SK-N-SH (cell line): Measurements from ENCODE around the gene SESN1. TPM values are rescaled to one million over a fixed set of nuclear protein-coding genes. Genes with fewer than 3 reads are reported as not detected.

Source experiments
- CTCF ChIA-PET: fragments of 300-600, 350-600 bp; formaldehyde crosslinking; extraction: SDS; loops from one replicate; lab custom pipeline; 2021; lab: Yijun Ruan, JAX
- POLR2A ChIA-PET: fragments of 350-600 bp; sonication (Branson Sonifier 250); formaldehyde crosslinking; extraction: SDS; loops from one replicate; lab custom pipeline; 2020; ENCODE audit warnings: antibody characterized with exemption, inconsistent platforms; lab: Yijun Ruan, JAX
- DNase-seq: peaks from one replicate; pipeline ENCODE4 v3.0.0; 2012
- H2AFZ ChIP-seq: fragments of 200-600 bp; sonication (generic); 2 replicates; pipeline ENCODE4 v1.8.1; 2016; ENCODE audit warnings: antibody characterized with exemption, mild to moderate bottlenecking, low read depth
- H3F3A ChIP-seq: fragments of 200-600 bp; sonication (generic); replicated peaks from 2 replicates; pipeline ENCODE3; 2016; ENCODE audit warnings: antibody characterized with exemption, mild to moderate bottlenecking; ENCODE audit not compliant: insufficient read depth
- H3K27ac ChIP-seq, 2 experiments: fragments of 200-500 bp in 1 of 2; fragments of 200-600 bp in 1 of 2; sonication (Bioruptor generic) in 1 of 2; sonication (generic), shearing (Covaris generic) in 1 of 2; 2 replicates each; pipeline versions ENCODE4 v1.5.1 to v1.6.1; 2014 to 2016; ENCODE audit warnings: low read depth in 2 of 2, inconsistent platforms in 1 of 2, low read length in 1 of 2, mild to moderate bottlenecking in 1 of 2, mixed read lengths in 1 of 2
- H3K27me3 ChIP-seq: fragments of 200-600 bp; sonication (generic), shearing (Covaris generic); 2 replicates; pipeline ENCODE4 v1.6.1; 2016; ENCODE audit warnings: mixed run types; ENCODE audit not compliant: insufficient read depth
- H3K36me3 ChIP-seq, 2 experiments: fragments of 200-500 bp in 1 of 2; fragments of 200-600 bp in 1 of 2; sonication (Bioruptor generic) in 1 of 2; sonication (generic) in 1 of 2; replicated peaks in 1 of 2; 2 replicates each; pipeline versions ENCODE3 to v1.5.1; 2014 to 2016; ENCODE audit warnings: low read length in 1 of 2, mild to moderate bottlenecking in 1 of 2; ENCODE audit not compliant: insufficient read depth in 2 of 2, control insufficient read depth in 1 of 2
- H3K4me1 ChIP-seq, 2 experiments: fragments of 200-500 bp in 1 of 2; fragments of 200-600 bp in 1 of 2; sonication (Bioruptor generic) in 1 of 2; sonication (generic), shearing (Covaris generic) in 1 of 2; 2 replicates each; pipeline versions ENCODE4 v1.5.1 to v1.6.1; 2014 to 2016; ENCODE audit warnings: low read depth in 1 of 2, low read length in 1 of 2, mixed run types in 1 of 2; ENCODE audit not compliant: insufficient read depth in 2 of 2, control insufficient read depth in 1 of 2
- H3K4me2 ChIP-seq: fragments of 200-600 bp; sonication (generic), shearing (Covaris generic); 2 replicates; pipeline ENCODE4 v1.6.1; 2017; ENCODE audit warnings: mixed run types
- H3K4me3 ChIP-seq, 2 experiments: fragments of 200-500 bp in 1 of 2; fragments of 200-600 bp in 1 of 2; sonication (Bioruptor generic) in 1 of 2; sonication (generic), shearing (Covaris generic) in 1 of 2; 2 replicates each; pipeline versions ENCODE4 v1.5.1 to v1.8.1; 2014 to 2016; ENCODE audit warnings: low read depth in 2 of 2, inconsistent platforms in 1 of 2, low read length in 1 of 2, mild to moderate bottlenecking in 1 of 2, mixed read lengths in 1 of 2, moderate library complexity in 1 of 2
- H3K79me2 ChIP-seq: fragments of 200-600 bp; sonication (generic); 2 replicates; pipeline ENCODE4 v1.8.1; 2017; ENCODE audit warnings: mild to moderate bottlenecking; ENCODE audit not compliant: insufficient read depth
- H3K9ac ChIP-seq: fragments of 200-600 bp; sonication (generic); 2 replicates; pipeline ENCODE4 v1.6.1; 2017; ENCODE audit warnings: mixed run types
- H3K9me2 ChIP-seq: fragments of 200-600 bp; sonication (generic); 2 replicates; pipeline ENCODE4 v1.6.1; 2017; ENCODE audit warnings: mixed run types
- H3K9me3 ChIP-seq: fragments of 200-600 bp; sonication (generic); 2 replicates; pipeline ENCODE4 v1.6.1; 2017; ENCODE audit warnings: mixed run types, mild to moderate bottlenecking, moderate library complexity
- H4K20me1 ChIP-seq: fragments of 200-600 bp; sonication (generic); 2 replicates; pipeline ENCODE4 v1.6.1; 2017; ENCODE audit warnings: mild to moderate bottlenecking, mixed run types; ENCODE audit not compliant: insufficient read depth
- CTCF ChIP-seq: fragments of 200-600 bp; sonication (generic); IDR thresholded peaks from 2 replicates; pipeline ENCODE4 v1.6.1; 2017; ENCODE audit warnings: antibody characterized with exemption, mild to moderate bottlenecking, moderate library complexity
- EP300 ChIP-seq, 2 experiments: IDR thresholded peaks; 2 replicates each; pipeline versions ENCODE4 v1.4.0 to v1.6.1; 2012; ENCODE audit warnings: borderline replicate concordance in 1 of 2, low read depth in 1 of 2, low read length in 1 of 2
- FOXJ3 ChIP-seq: sonication (generic); formaldehyde crosslinking; IDR thresholded peaks from 2 replicates; pipeline ENCODE4 v1.5.1; 2020; ENCODE audit warnings: mild to moderate bottlenecking, missing genetic modification reagents
- FOXM1 ChIP-seq: IDR thresholded peaks from 2 replicates; pipeline ENCODE4 v1.4.0; 2012; ENCODE audit warnings: low read depth, mild to moderate bottlenecking
- GABPA ChIP-seq: IDR thresholded peaks from 2 replicates; pipeline ENCODE4 v1.4.0; 2012; ENCODE audit warnings: low read depth, mild to moderate bottlenecking
- MEF2A ChIP-seq: IDR thresholded peaks from 2 replicates; pipeline ENCODE4 v1.4.0; 2012; ENCODE audit warnings: low read depth, borderline replicate concordance
- PBX3 ChIP-seq: IDR thresholded peaks from 2 replicates; pipeline ENCODE4; 2012
- POLR2AphosphoS5 ChIP-seq: IDR thresholded peaks from 2 replicates; pipeline ENCODE4 v1.6.1; 2012; ENCODE audit warnings: low read depth, low read length
- RAD21 ChIP-seq: IDR thresholded peaks from 2 replicates; pipeline ENCODE4 v1.6.1; 2012; ENCODE audit warnings: mild to moderate bottlenecking, low read length
- REST ChIP-seq: IDR thresholded peaks from 2 replicates; pipeline ENCODE4 v1.6.1; 2012; ENCODE audit warnings: mild to moderate bottlenecking, low read depth, low read length, moderate library complexity
- RFX5 ChIP-seq: IDR thresholded peaks from 2 replicates; pipeline ENCODE4 v1.6.1; 2012; ENCODE audit warnings: mild to moderate bottlenecking, improper control_type of control experiment, low read length
- SIN3A ChIP-seq: IDR thresholded peaks from 2 replicates; pipeline ENCODE4 v1.6.1; 2012; ENCODE audit warnings: low read depth, mild to moderate bottlenecking, low read length, moderate library complexity, borderline replicate concordance
- TAF1 ChIP-seq: IDR thresholded peaks from 2 replicates; pipeline ENCODE4 v1.6.1; 2012; ENCODE audit warnings: low read depth, mild to moderate bottlenecking, low read length, moderate library complexity, borderline replicate concordance
- TCF12 ChIP-seq: IDR thresholded peaks from 2 replicates; pipeline ENCODE4 v1.4.0; 2012
- TEAD4 ChIP-seq: IDR thresholded peaks from 2 replicates; pipeline ENCODE4 v1.4.0; 2012; ENCODE audit warnings: mild to moderate bottlenecking, borderline replicate concordance; ENCODE audit not compliant: insufficient read depth
- USF2 ChIP-seq: fragments of 150-350 bp; IDR thresholded peaks from 2 replicates; pipeline ENCODE4 v1.6.1; 2017; ENCODE audit warnings: antibody characterized with exemption, low read length, low read depth, borderline replicate concordance
- ZBTB33 ChIP-seq: IDR thresholded peaks from 2 replicates; pipeline ENCODE4 v1.4.0; 2012; ENCODE audit warnings: low read depth, borderline replicate concordance
- WGBS: methylation state at CpG from one replicate; pipeline ENCODE4 v1.1.6; 2017; ENCODE audit warnings: low lambda C conversion rate; 5-methylcytosine and 5-hydroxymethylcytosine counted together
- polyA plus RNA-seq, 3 experiments: library from polyadenylated mRNA; depleted of rRNA; stranded (reverse); fragments of >200 nt; gene quantifications; 2 replicates each; pipeline ENCODE4 v1.2.3, GENCODE V29; 2012

The SESN1 gene
- polyA plus RNA-seq, 1 of the 3 experiments (the other 2 are of a cell fraction), result 13.1 TPM

- no peaks in the 10 kb centered on the region for H3F3A ChIP-seq
- no peaks in the 10 kb centered on the region for H3K36me3 ChIP-seq
- DNase-seq, result no peak
- H3K79me2 ChIP-seq, result no peaks in the 10 kb centered on the region; the same call in 1 of the 2 replicates
- H3K4me3 ChIP-seq, result no peak overlapping the region
- ChIA-PET CTCF (interaction anchor here (0.9 to 7.1 kb wide), 13 partner anchors 16 to 529 kb away, joined by 3 to 115 read pairs (median 8); no protein-coding TSS in a partner anchor), POLR2A (no interaction called here)
- H3K9ac ChIP-seq, result no peak overlapping the region
- 72% methylated on average over 7 of the region's 7 CpGs for WGBS
- no peaks in the 10 kb centered on the region for H3K9me2 ChIP-seq
- no peaks in the 10 kb centered on the region for H3K9me3 ChIP-seq
- H3K27ac ChIP-seq, result no peak overlapping the region; a peak in 1 of 4 replicates
- peaks cover 0 to 14% of the 10 kb centered on the region in 2 experiments; a peak in 2 of 4 replicates for H3K4me1 ChIP-seq
- H3K27me3 ChIP-seq, result no peaks in the 10 kb centered on the region
- TF ChIP-seq USF2, result no peak
- TF ChIP-seq REST, result no peak
- no peak for TF ChIP-seq ZBTB33
- TF ChIP-seq TEAD4, result no peak
- no peak for TF ChIP-seq RFX5
- TF ChIP-seq FOXJ3 (CRISPR knock-in tag), result no peak
- TF ChIP-seq MEF2A, result no peak
- TF ChIP-seq PBX3, result no peak
- no peak for TF ChIP-seq EP300 (IDR thresholded peaks at IDR 0.05; ENCODE audit: borderline replicate concordance in 1 of 2, low read depth in 1 of 2, low read length in 1 of 2)
- TF ChIP-seq TAF1, result no peak
- TF ChIP-seq RAD21, result no peak
- TF ChIP-seq POLR2AphosphoS5, result no peak
- no peak for TF ChIP-seq SIN3A
- no peak for TF ChIP-seq FOXM1
- no peak for TF ChIP-seq TCF12
- no peak for TF ChIP-seq GABPA
- TF ChIP-seq CTCF, result no peak
- TF ChIP-seq, all 33 proteins: peak for 0
- Histone ChIP-seq H3K4me2 (0 out of 2 replicates have a peak overlapping the region, but pooled peaks have one; percentile 10), H4K20me1 (no peaks in the 10 kb centered on the region), H2AFZ (no peak overlapping the region)
Measured at GRCh38 chr6:109071125-109071917, 23.3 kb downstream of the SESN1 start.
